SK-N-SH treated with all-trans-retinoic acid at 6 μM for 48 hours (cell line): ENCODE results near the gene ARHGAP8.

Experiments used
- ATAC-seq: fragments of 200-7000 bp; cut with Tn5 transposase; 3 replicates; pipeline ENCODE4 v1.9.1; 2020; ENCODE audit warnings: mild to moderate bottlenecking, moderate library complexity
- ARNTL ChIP-seq: fragments of 450-650 bp; formaldehyde crosslinking; IDR thresholded peaks from 2 replicates; pipeline ENCODE4 v1.5.0; 2020; ENCODE audit warnings: low read depth, mild to moderate bottlenecking, moderate library complexity, borderline replicate concordance
- BACH2 ChIP-seq: fragments of 250-450 bp; sonication (Bioruptor Pico); IDR thresholded peaks from 2 replicates; pipeline ENCODE4 v1.9.0; 2021; ENCODE audit warnings: mild to moderate bottlenecking, borderline replicate concordance
- CREB5 ChIP-seq: fragments of 250-450 bp; sonication (Bioruptor Pico); IDR thresholded peaks from 2 replicates; pipeline ENCODE4 v1.5.1; 2020; ENCODE audit warnings: low read depth, mild to moderate bottlenecking, moderate library complexity
- CSDC2 ChIP-seq: fragments of 250-450 bp; sonication (Bioruptor Pico); IDR thresholded peaks from 2 replicates; pipeline ENCODE4 v1.5.0; 2020; ENCODE audit warnings: mild to moderate bottlenecking, moderate library complexity
- CSRNP3 ChIP-seq: fragments of 250-450 bp; sonication (Bioruptor Pico); IDR thresholded peaks from 2 replicates; pipeline ENCODE4 v1.5.1; 2021; ENCODE audit warnings: mild to moderate bottlenecking, moderate library complexity
- ESRRG ChIP-seq: fragments of 250-450 bp; sonication (Bioruptor Pico); IDR thresholded peaks from 2 replicates; pipeline ENCODE4 v1.6.1; 2021; ENCODE audit warnings: mild to moderate bottlenecking
- GLIS3 ChIP-seq: fragments of 250-450 bp; sonication (Bioruptor Pico); IDR thresholded peaks from 2 replicates; pipeline ENCODE4 v1.5.0; 2020; ENCODE audit warnings: mild to moderate bottlenecking, moderate library complexity
- ISL1 ChIP-seq: fragments of 250-450 bp; sonication (Bioruptor Pico); IDR thresholded peaks from 2 replicates; pipeline ENCODE4 v2.1.2; 2022; ENCODE audit warnings: mild to moderate bottlenecking, moderate library complexity
- PATZ1 ChIP-seq: fragments of 250-450 bp; sonication (Bioruptor Pico); IDR thresholded peaks from 2 replicates; pipeline ENCODE4 v1.8.0; 2020; ENCODE audit warnings: mild to moderate bottlenecking, moderate library complexity, borderline replicate concordance
- POU6F1 ChIP-seq: fragments of 250-450 bp; sonication (Bioruptor Pico); IDR thresholded peaks from 2 replicates; pipeline ENCODE4 v1.8.0; 2021; ENCODE audit warnings: low read depth, mild to moderate bottlenecking, moderate library complexity, borderline replicate concordance
- PPARA ChIP-seq: fragments of 250-450 bp; sonication (Bioruptor Pico); IDR thresholded peaks from 2 replicates; pipeline ENCODE4 v1.5.0; 2020; ENCODE audit warnings: mild to moderate bottlenecking, borderline replicate concordance
- RARB ChIP-seq: fragments of 250-450 bp; sonication (Bioruptor Pico); IDR thresholded peaks from 2 replicates; pipeline ENCODE4 v1.8.0; 2021; ENCODE audit warnings: mild to moderate bottlenecking, moderate library complexity
- TCF4 ChIP-seq: fragments of 250-450 bp; sonication (Bioruptor Pico); IDR thresholded peaks from 2 replicates; pipeline ENCODE4 v1.8.0; 2021; ENCODE audit warnings: mild to moderate bottlenecking, moderate library complexity, borderline replicate concordance
- TOX ChIP-seq: fragments of 250-450 bp; sonication (Bioruptor Pico); IDR thresholded peaks from 2 replicates; pipeline ENCODE4 v1.8.0; 2021; ENCODE audit warnings: mild to moderate bottlenecking, moderate library complexity, borderline replicate concordance
- TSHZ2 ChIP-seq: fragments of 250-450 bp; sonication (Bioruptor Pico); IDR thresholded peaks from 2 replicates; pipeline ENCODE4 v1.5.0; 2020; ENCODE audit warnings: mild to moderate bottlenecking, moderate library complexity
- ZC3H10 ChIP-seq: fragments of 250-450 bp; sonication (Bioruptor Pico); IDR thresholded peaks from 2 replicates; pipeline ENCODE4 v1.5.1; 2021; ENCODE audit warnings: mild to moderate bottlenecking, moderate library complexity
- ZFP3 ChIP-seq: fragments of 250-450 bp; sonication (Bioruptor Pico); IDR thresholded peaks from 2 replicates; pipeline ENCODE4 v1.5.0; 2020; ENCODE audit warnings: mild to moderate bottlenecking, moderate library complexity
- ZFP30 ChIP-seq: fragments of 450-650 bp; formaldehyde crosslinking; IDR thresholded peaks from 2 replicates; pipeline ENCODE4 v1.5.0; 2022; ENCODE audit warnings: mild to moderate bottlenecking, moderate library complexity
- ZNF565 ChIP-seq: fragments of 450-650 bp; formaldehyde crosslinking; conservative IDR thresholded peaks from 2 replicates; pipeline ENCODE4 v1.5.0; 2020; ENCODE audit warnings: low read depth, mild to moderate bottlenecking, moderate library complexity
- ZNF70 ChIP-seq: fragments of 450-650 bp; formaldehyde crosslinking; IDR thresholded peaks from 2 replicates; pipeline ENCODE4 v1.5.0; 2020; ENCODE audit warnings: mild to moderate bottlenecking, moderate library complexity
- ZNF8 ChIP-seq: fragments of 450-650 bp; formaldehyde crosslinking; IDR thresholded peaks from 2 replicates; pipeline ENCODE4 v1.5.0; 2020; ENCODE audit warnings: mild to moderate bottlenecking, moderate library complexity

The ARHGAP8 gene

GRCh38 chr22:44704159-44705021 is 48.0 kb upstream of the ARHGAP8 start:
- no peak for TF ChIP-seq TCF4
- ATAC-seq, result no peak

- ATAC-seq, result no peak
- TF ChIP-seq CSRNP3 (CRISPR knock-in tag) (no peak), ZFP3 (CRISPR knock-in tag) (no peak), ZNF565 (no peak)
Observed at GRCh38 chr22:44705022-44705297, 47.4 kb upstream of the ARHGAP8 start.

- TF ChIP-seq ZNF8 (CRISPR knock-in tag) (no peak), TOX (CRISPR knock-in tag) (no peak), BACH2 (CRISPR knock-in tag) (no peak), ISL1 (no peak), ARNTL (CRISPR knock-in tag) (no peak), ZNF565 (no peak), ZFP30 (CRISPR knock-in tag) (no peak), ZC3H10 (no peak), CSDC2 (CRISPR knock-in tag) (no peak), GLIS3 (CRISPR knock-in tag) (no peak), ZNF70 (CRISPR knock-in tag) (no peak), ESRRG (CRISPR knock-in tag) (no peak), TCF4 (no peak), CREB5 (CRISPR knock-in tag) (no peak), POU6F1 (CRISPR knock-in tag) (no peak), TSHZ2 (CRISPR knock-in tag) (no peak), CSRNP3 (CRISPR knock-in tag) (no peak), RARB (no peak), PATZ1 (CRISPR knock-in tag) (no peak), PPARA (CRISPR knock-in tag) (no peak)
- ATAC-seq, result no peak
Observed at GRCh38 chr22:44706488-44706887, 45.9 kb upstream of the ARHGAP8 start.
